ENCODE measurements around the gene SOX1.

The SOX1 gene

GRCh38 chr13:112063807-112064206, 3.1 kb upstream of the SOX1 start:
- H3K27ac Mint-ChIP-seq, result no peak overlapping the region
- H3K9me3 Mint-ChIP-seq, result no peaks in the 10 kb centered on the region
- peaks cover 14% of the 10 kb centered on the region for H3K4me1 Mint-ChIP-seq (ENCODE audit: low read depth)
- H3K36me3 Mint-ChIP-seq (ENCODE audit: low read depth), result no peaks in the 10 kb centered on the region
- H3K4me3 Mint-ChIP-seq, result no peak overlapping the region
- peaks cover 66% of the 10 kb centered on the region for H3K27me3 Mint-ChIP-seq

DNA sequence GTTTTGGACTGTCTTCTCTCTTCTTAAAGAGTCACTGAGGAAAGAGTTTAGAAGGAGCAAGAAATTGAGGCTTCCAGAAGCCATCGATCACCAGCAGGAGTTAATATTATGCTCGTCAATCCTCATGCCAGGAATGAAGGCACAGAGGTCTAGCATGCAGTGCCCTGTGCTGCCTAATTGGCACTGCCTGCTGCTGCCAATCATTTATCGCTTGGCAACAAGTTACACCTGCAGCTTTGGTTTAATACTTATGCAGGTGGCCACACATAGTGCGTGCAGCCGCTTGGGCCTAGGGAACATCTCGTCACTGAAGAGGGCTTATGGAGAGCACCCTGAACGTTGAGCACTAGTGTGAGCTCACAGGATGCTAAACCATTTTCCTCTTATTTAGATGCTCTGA, 2.7 kb upstream of the SOX1 start:
- H3K27me3 Mint-ChIP-seq, result peaks cover 66% of the 10 kb centered on the region
- H3K36me3 Mint-ChIP-seq (ENCODE audit: low read depth), result peaks cover 2% of the 10 kb centered on the region
- peaks cover 15% of the 10 kb centered on the region for H3K4me1 Mint-ChIP-seq (ENCODE audit: low read depth)
- H3K9me3 Mint-ChIP-seq, result peaks cover 1% of the 10 kb centered on the region
- H3K4me3 Mint-ChIP-seq, result no peak overlapping the region
- no peak overlapping the region for H3K27ac Mint-ChIP-seq

- Mint-ChIP-seq H3K4me1 (ENCODE audit: low read depth) (peaks cover 19% of the 10 kb centered on the region), H3K27me3 (peaks cover 66% of the 10 kb centered on the region), H3K27ac (no peak overlapping the region), H3K4me3 (peak overlapping the region; percentile 43), H3K9me3 (peaks cover 7% of the 10 kb centered on the region), H3K36me3 (ENCODE audit: low read depth) (peaks cover 7% of the 10 kb centered on the region)
Observed at GRCh38 chr13:112065521-112065866, 1.5 kb upstream of the SOX1 start.

- Mint-ChIP-seq H3K4me1 (ENCODE audit: low read depth) (peaks cover 19% of the 10 kb centered on the region), H3K27me3 (peaks cover 68% of the 10 kb centered on the region), H3K27ac (no peak overlapping the region), H3K4me3 (peak overlapping the region; percentile 43), H3K9me3 (peaks cover 7% of the 10 kb centered on the region), H3K36me3 (ENCODE audit: low read depth) (peaks cover 7% of the 10 kb centered on the region)
Observed at GRCh38 chr13:112065867-112066623, 904 bp upstream of the SOX1 start.

GRCh38 chr13:112066624-112067004, 335 bp upstream of the SOX1 start:
- Mint-ChIP-seq H3K27me3 (peaks cover 74% of the 10 kb centered on the region), H3K4me3 (peak overlapping the region; percentile 32), H3K9me3 (peaks cover 7% of the 10 kb centered on the region), H3K27ac (no peak overlapping the region), H3K4me1 (ENCODE audit: low read depth) (peaks cover 19% of the 10 kb centered on the region), H3K36me3 (ENCODE audit: low read depth) (peaks cover 8% of the 10 kb centered on the region)

DNA sequence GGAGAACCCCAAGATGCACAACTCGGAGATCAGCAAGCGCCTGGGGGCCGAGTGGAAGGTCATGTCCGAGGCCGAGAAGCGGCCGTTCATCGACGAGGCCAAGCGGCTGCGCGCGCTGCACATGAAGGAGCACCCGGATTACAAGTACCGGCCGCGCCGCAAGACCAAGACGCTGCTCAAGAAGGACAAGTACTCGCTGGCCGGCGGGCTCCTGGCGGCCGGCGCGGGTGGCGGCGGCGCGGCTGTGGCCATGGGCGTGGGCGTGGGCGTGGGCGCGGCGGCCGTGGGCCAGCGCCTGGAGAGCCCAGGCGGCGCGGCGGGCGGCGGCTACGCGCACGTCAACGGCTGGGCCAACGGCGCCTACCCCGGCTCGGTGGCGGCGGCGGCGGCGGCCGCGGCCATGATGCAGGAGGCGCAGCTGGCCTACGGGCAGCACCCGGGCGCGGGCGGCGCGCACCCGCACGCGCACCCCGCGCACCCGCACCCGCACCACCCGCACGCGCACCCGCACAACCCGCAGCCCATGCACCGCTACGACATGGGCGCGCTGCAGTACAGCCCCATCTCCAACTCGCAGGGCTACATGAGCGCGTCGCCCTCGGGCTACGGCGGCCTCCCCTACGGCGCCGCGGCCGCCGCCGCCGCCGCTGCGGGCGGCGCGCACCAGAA, 1.1 kb downstream of the SOX1 start:
- peaks cover 18% of the 10 kb centered on the region for H3K4me1 Mint-ChIP-seq (ENCODE audit: low read depth)
- no peak overlapping the region for H3K27ac Mint-ChIP-seq
- H3K4me3 Mint-ChIP-seq, result no peak overlapping the region
- H3K9me3 Mint-ChIP-seq, result peaks cover 7% of the 10 kb centered on the region
- peaks cover 69% of the 10 kb centered on the region for H3K27me3 Mint-ChIP-seq
- peaks cover 12% of the 10 kb centered on the region for H3K36me3 Mint-ChIP-seq (ENCODE audit: low read depth)

DNA sequence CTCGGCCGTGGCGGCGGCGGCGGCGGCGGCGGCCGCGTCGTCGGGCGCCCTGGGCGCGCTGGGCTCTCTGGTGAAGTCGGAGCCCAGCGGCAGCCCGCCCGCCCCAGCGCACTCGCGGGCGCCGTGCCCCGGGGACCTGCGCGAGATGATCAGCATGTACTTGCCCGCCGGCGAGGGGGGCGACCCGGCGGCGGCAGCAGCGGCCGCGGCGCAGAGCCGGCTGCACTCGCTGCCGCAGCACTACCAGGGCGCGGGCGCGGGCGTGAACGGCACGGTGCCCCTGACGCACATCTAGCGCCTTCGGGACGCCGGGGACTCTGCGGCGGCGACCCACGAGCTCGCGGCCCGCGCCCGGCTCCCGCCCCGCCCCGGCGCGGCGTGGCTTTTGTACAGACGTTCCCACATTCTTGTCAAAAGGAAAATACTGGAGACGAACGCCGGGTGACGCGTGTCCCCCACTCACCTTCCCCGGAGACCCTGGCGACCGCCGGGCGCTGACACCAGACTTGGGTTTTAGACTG, 1.7 kb downstream of the SOX1 start:
- Mint-ChIP-seq H3K27ac (no peak overlapping the region), H3K9me3 (peaks cover 7% of the 10 kb centered on the region), H3K4me3 (peak overlapping the region; percentile 30), H3K36me3 (ENCODE audit: low read depth) (peaks cover 12% of the 10 kb centered on the region), H3K27me3 (peaks cover 65% of the 10 kb centered on the region), H3K4me1 (ENCODE audit: low read depth) (peaks cover 16% of the 10 kb centered on the region)

- Mint-ChIP-seq H3K4me1 (ENCODE audit: low read depth) (peaks cover 23% of the 10 kb centered on the region), H3K27me3 (peaks cover 65% of the 10 kb centered on the region), H3K36me3 (ENCODE audit: low read depth) (peaks cover 12% of the 10 kb centered on the region), H3K27ac (peak overlapping the region; percentile 26), H3K4me3 (peak overlapping the region; percentile 30), H3K9me3 (peaks cover 7% of the 10 kb centered on the region)
Observed at GRCh38 chr13:112069061-112069844, 2.3 kb downstream of the SOX1 start.

GRCh38 chr13:112069845-112070251, 2.9 kb downstream of the SOX1 start:
- Mint-ChIP-seq H3K27ac (no peak overlapping the region), H3K27me3 (peaks cover 65% of the 10 kb centered on the region), H3K4me1 (ENCODE audit: low read depth) (peaks cover 23% of the 10 kb centered on the region), H3K4me3 (no peak overlapping the region), H3K9me3 (peaks cover 7% of the 10 kb centered on the region), H3K36me3 (ENCODE audit: low read depth) (peaks cover 12% of the 10 kb centered on the region)

DNA sequence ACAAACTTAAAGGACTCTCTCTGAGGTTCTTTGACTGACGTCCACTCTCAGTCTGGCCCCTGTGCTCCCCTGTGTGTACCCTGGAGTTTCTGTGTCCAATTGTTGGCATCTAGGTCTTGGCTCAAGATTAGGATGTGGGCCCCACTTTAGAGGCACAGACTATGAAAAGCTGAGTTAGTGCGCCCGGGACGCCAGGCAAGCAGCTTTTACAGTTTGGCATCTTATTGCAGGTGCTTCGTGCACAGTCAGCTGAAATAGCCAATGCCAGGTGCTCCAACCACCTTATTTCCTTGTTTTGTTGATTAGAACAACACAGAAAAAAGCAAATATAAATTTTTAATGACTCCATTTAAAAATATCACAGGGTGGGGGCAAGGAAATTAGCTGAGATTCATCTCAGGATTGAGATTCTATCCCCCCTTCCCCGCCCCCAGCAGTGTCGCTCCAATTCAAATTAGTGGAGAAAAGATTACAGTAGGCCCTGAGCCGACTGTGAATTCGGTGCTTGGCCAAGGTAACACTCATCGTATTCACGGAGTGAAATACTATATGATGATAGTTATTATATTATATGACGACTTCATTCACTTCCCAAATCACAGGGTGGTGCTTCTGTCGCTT, 4.3 kb downstream of the SOX1 start:
- Mint-ChIP-seq H3K9me3 (peaks cover 7% of the 10 kb centered on the region), H3K36me3 (ENCODE audit: low read depth) (peaks cover 12% of the 10 kb centered on the region), H3K4me3 (no peak overlapping the region)

DNA sequence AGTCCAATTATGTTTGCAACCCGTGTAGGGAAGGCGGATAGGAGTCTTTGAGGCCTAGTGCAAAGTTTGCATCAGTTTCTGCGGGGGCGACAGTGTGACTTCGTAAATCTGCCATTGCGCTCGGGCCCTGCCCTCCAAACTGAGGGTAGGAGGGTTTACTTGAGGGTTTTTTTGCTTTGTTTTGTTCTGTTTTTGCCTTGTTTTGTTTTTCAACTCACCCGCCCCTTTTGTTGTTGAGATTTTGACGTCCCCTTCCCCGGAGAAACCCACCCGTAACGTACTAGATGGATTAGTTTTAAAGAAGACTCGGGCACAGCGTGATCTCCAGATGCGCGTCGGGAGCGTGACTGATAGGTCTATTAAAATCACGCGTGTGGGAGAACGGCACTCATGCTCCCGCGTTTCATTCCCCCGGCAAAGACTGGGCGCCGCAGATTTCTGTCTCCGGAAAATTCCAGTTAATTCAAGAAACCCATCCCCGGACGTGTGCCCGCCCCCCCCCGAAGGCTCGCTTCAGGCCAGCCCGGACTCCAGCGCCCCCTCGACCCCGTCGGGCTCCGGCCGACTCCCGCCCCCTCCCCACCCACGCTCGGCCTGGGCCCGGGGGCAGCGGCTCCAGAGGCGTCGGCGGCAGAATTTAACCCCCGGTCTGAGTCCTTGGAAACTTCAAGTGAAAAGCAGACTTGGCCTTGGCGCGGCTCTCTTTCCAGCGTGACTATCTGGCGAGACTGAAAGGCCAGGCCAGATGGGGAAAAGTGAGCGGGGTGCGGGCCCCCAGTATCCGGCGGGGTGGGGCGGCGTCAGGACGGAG, 5.0 kb downstream of the SOX1 start:
- H3K36me3 Mint-ChIP-seq (ENCODE audit: low read depth), result peaks cover 12% of the 10 kb centered on the region
- peaks cover 12% of the 10 kb centered on the region for H3K4me1 Mint-ChIP-seq (ENCODE audit: low read depth)
- H3K27ac Mint-ChIP-seq, result peak overlapping the region; percentile 46
- H3K27me3 Mint-ChIP-seq, result peaks cover 71% of the 10 kb centered on the region
- no peak overlapping the region for H3K4me3 Mint-ChIP-seq
- peaks cover 7% of the 10 kb centered on the region for H3K9me3 Mint-ChIP-seq

More for the DNA sequence above, 4.3 kb downstream of the SOX1 start:
- peak overlapping the region; percentile 46 for H3K27ac Mint-ChIP-seq
- peaks cover 65% of the 10 kb centered on the region for H3K27me3 Mint-ChIP-seq
- H3K4me1 Mint-ChIP-seq (ENCODE audit: low read depth), result peaks cover 12% of the 10 kb centered on the region

- peaks cover 12% of the 10 kb centered on the region for H3K36me3 Mint-ChIP-seq (ENCODE audit: low read depth)
- peaks cover 7% of the 10 kb centered on the region for H3K9me3 Mint-ChIP-seq
- peaks cover 72% of the 10 kb centered on the region for H3K27me3 Mint-ChIP-seq
- no peak overlapping the region for H3K4me3 Mint-ChIP-seq
- H3K27ac Mint-ChIP-seq, result no peak overlapping the region
- H3K4me1 Mint-ChIP-seq (ENCODE audit: low read depth), result peaks cover 12% of the 10 kb centered on the region
Observed at GRCh38 chr13:112072534-112073244, 5.7 kb downstream of the SOX1 start.

DNA sequence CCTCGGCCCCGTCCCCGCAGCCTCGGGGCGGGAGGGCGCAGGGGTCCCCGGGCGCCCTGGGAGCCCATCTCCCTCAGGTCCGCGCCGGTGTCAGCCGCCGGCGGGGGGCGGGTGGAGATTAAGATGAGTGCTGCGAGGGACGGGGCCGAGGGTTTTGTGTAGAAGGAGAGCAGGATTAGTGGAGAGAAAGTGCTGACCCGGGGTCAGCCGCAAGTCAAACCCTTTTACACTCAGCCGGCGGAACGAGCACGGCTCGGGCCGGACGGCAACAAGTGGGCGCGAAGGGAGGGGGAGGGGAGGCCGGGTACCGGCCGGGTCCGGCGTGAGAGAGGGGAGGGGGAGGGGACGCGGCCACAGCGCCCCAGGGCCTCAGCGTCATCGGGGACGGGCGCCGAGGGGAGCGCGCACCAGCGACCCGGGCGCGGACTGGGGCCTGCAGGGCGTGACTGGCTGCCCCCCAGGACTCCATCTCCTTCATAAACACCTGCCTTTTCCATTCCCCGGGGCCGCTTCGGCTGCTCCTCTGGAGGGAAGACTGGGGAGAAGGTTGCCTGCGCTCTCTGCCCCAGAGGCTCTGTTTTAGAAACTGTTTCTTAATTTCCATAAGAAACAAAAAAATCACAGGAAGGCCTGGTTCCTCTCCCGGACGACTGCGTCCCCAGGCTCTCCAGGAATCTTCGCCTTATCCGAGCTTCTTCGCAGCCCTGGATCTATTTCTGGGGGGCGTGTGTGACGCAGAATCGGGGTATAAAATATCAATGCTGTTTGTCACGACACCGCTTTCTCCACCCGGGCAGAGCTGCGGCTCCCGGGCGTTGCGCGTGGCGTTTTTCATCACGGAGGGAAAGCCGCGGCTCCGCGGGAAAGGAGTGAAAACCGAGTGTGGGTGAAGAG, 6.5 kb downstream of the SOX1 start:
- Mint-ChIP-seq H3K27me3 (peaks cover 72% of the 10 kb centered on the region), H3K27ac (peak overlapping the region; percentile 31), H3K4me3 (no peak overlapping the region), H3K4me1 (ENCODE audit: low read depth) (peaks cover 12% of the 10 kb centered on the region), H3K9me3 (peaks cover 7% of the 10 kb centered on the region), H3K36me3 (ENCODE audit: low read depth) (peaks cover 12% of the 10 kb centered on the region)
